Neural progenitor cell (in vitro differentiated cells): ENCODE data around the gene CCSER1. TPM values are rescaled to one million over a fixed set of nuclear protein-coding genes. Genes with fewer than 3 reads are reported as not detected.

ENCODE experiments used
- DNase-seq: peaks from one replicate; pipeline ENCODE4 v3.0.0-alpha.2; 2016; ENCODE audit warnings: low spot score
- H2AFZ ChIP-seq: fragments of 200-600 bp; sonication (generic); replicated peaks from 2 replicates; pipeline ENCODE4 v1.6.1; 2016; ENCODE audit warnings: antibody characterized with exemption
- H3F3A ChIP-seq: fragments of 200-600 bp; sonication (generic); 2 replicates; pipeline ENCODE4 v1.6.1; 2016; ENCODE audit warnings: antibody characterized with exemption, low read depth
- H3K27ac ChIP-seq: fragments of 200-600 bp; sonication (generic); 2 replicates; pipeline ENCODE4 v1.5.1; 2016; ENCODE audit warnings: mild to moderate bottlenecking
- H3K27me3 ChIP-seq: fragments of 200-600 bp; sonication (generic); 2 replicates; pipeline ENCODE4 v1.6.1; 2016; ENCODE audit warnings: mild to moderate bottlenecking, moderate library complexity
- H3K36me3 ChIP-seq: fragments of 200-600 bp; sonication (generic); 2 replicates; pipeline ENCODE4 v1.5.1; 2016
- H3K4me1 ChIP-seq: fragments of 200-600 bp; sonication (generic); 2 replicates; pipeline ENCODE4 v1.6.1; 2016; ENCODE audit warnings: mixed run types
- H3K4me2 ChIP-seq: fragments of 200-600 bp; sonication (generic); 2 replicates; pipeline ENCODE4 v1.6.1; 2016
- H3K4me3 ChIP-seq: fragments of 200-600 bp; sonication (generic); 2 replicates; pipeline ENCODE4 v1.5.1; 2016
- H3K79me2 ChIP-seq: fragments of 200-600 bp; sonication (generic); 2 replicates; pipeline ENCODE4 v1.6.1; 2016; ENCODE audit warnings: low read depth
- H3K9ac ChIP-seq: fragments of 200-600 bp; sonication (generic); 2 replicates; pipeline ENCODE4 v1.6.1; 2016
- H3K9me3 ChIP-seq: fragments of 200-600 bp; sonication (generic); 2 replicates; pipeline ENCODE4 v1.5.1; 2016; ENCODE audit warnings: low read depth
- H4K20me1 ChIP-seq: fragments of 200-600 bp; sonication (generic); 2 replicates; pipeline ENCODE4 v1.6.1; 2016; ENCODE audit warnings: low read depth
- H3K27ac Mint-ChIP-seq: 3 replicates; pipeline ENCODE4 v1.8.0; 2021; ENCODE audit warnings: mixed read lengths
- H3K27me3 Mint-ChIP-seq: 2 replicates; pipeline ENCODE4 v1.8.0; 2022; ENCODE audit warnings: low read depth, mild to moderate bottlenecking, inconsistent platforms, moderate library complexity, mixed read lengths; ENCODE audit not compliant: insufficient read depth
- H3K36me3 Mint-ChIP-seq: 3 replicates; pipeline ENCODE4 v1.8.0; 2021; ENCODE audit warnings: mixed read lengths
- H3K4me1 Mint-ChIP-seq: 3 replicates; pipeline ENCODE4 v1.8.0; 2021; ENCODE audit warnings: mixed read lengths
- H3K4me3 Mint-ChIP-seq: 3 replicates; pipeline ENCODE4 v1.8.0; 2021; ENCODE audit warnings: mild to moderate bottlenecking, moderate library complexity, mixed read lengths
- H3K9me3 Mint-ChIP-seq: 3 replicates; pipeline ENCODE4 v1.8.0; 2020; ENCODE audit warnings: mixed read lengths
- CTCF ChIP-seq: fragments of 200-600 bp; sonication (generic); IDR thresholded peaks from 2 replicates; pipeline ENCODE4 v1.5.1; 2017; ENCODE audit warnings: antibody characterized with exemption, mild to moderate bottlenecking
- EZH2 ChIP-seq: fragments of 200-600 bp; sonication (generic); IDR thresholded peaks from 2 replicates; pipeline ENCODE4 v1.6.1; 2017; ENCODE audit warnings: antibody characterized with exemption, mild to moderate bottlenecking, moderate library complexity
- EZH2phosphoT487 ChIP-seq: fragments of 200-600 bp; sonication (generic); IDR thresholded peaks from 2 replicates; pipeline ENCODE4 v1.6.1; 2017; ENCODE audit warnings: antibody characterized with exemption
- total RNA-seq: library from RNA; depleted of rRNA; stranded (reverse); fragments of >200 nt; gene quantifications from 2 replicates; pipeline ENCODE4 v1.2.3, GENCODE V29; 2015; ENCODE audit warnings: low replicate concordance

Gene CCSER1
- total RNA-seq, 1 donor from 2014 or later: 0.77 TPM

DNA sequence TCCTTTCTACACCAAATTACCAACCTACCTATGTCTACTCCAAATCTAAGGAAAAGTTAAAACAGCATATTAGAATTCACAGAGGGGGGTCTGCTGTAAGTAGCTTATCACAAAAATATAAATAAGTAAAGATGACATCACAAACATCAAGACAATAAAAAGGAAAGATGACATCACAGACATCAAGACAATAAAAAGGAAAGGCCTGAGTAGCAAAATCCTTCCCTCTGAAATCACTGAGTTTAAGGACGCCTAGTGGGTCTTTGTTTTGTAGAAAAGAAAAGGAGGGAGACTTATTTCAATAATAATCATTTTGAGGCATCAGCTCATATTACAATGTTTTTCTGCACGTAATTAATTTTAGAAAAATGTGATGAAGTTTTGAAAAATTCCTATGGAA lies 1469.5 kb downstream of the CCSER1 start:
- no peak overlapping the region for H2AFZ ChIP-seq
- Mint-ChIP-seq H3K9me3 (no peaks in the 10 kb centered on the region), H3K4me1 (no peaks in the 10 kb centered on the region), H3K27ac (no peak overlapping the region), H3K4me3 (no peak overlapping the region), H3K27me3 (no peaks in the 10 kb centered on the region), H3K36me3 (no peaks in the 10 kb centered on the region)
- H3K9me3 ChIP-seq: no peaks in the 10 kb centered on the region
- H3K4me1 ChIP-seq: no peaks in the 10 kb centered on the region
- no peak for DNase-seq
- H3K4me3 ChIP-seq: no peak overlapping the region
- H3K27me3 ChIP-seq: no peaks in the 10 kb centered on the region
- H3K9ac ChIP-seq: no peak overlapping the region
- no peak overlapping the region for H3K4me2 ChIP-seq
- H3K27ac ChIP-seq: no peak overlapping the region
- no peaks in the 10 kb centered on the region for H3F3A ChIP-seq
- no peaks in the 10 kb centered on the region for H3K79me2 ChIP-seq
- H4K20me1 ChIP-seq: no peaks in the 10 kb centered on the region
- TF ChIP-seq CTCF: no peak
- no peaks in the 10 kb centered on the region for H3K36me3 ChIP-seq

GRCh38 chr4:91598696-91599095 lies 1471.5 kb downstream of the CCSER1 start:
- no peak for TF ChIP-seq EZH2
- TF ChIP-seq EZH2phosphoT487: no peak
- no peak for TF ChIP-seq CTCF
- peak overlapping the region; percentile 75 for H2AFZ ChIP-seq
- H4K20me1 ChIP-seq: no peaks in the 10 kb centered on the region
- no peaks in the 10 kb centered on the region for H3K4me1 ChIP-seq
- H3K4me1 Mint-ChIP-seq: no peaks in the 10 kb centered on the region
- no peak overlapping the region for H3K27ac ChIP-seq
- no peaks in the 10 kb centered on the region for H3F3A ChIP-seq
- H3K9me3 Mint-ChIP-seq: no peaks in the 10 kb centered on the region
- no peak overlapping the region for H3K4me3 Mint-ChIP-seq
- no peaks in the 10 kb centered on the region for H3K79me2 ChIP-seq
- H3K4me2 ChIP-seq: no peak overlapping the region
- DNase-seq: no peak
- H3K4me3 ChIP-seq: no peak overlapping the region
- no peaks in the 10 kb centered on the region for H3K9me3 ChIP-seq
- H3K9ac ChIP-seq: no peak overlapping the region
- H3K27me3 Mint-ChIP-seq: no peaks in the 10 kb centered on the region
- H3K36me3 ChIP-seq: no peaks in the 10 kb centered on the region
- no peaks in the 10 kb centered on the region for H3K36me3 Mint-ChIP-seq
- H3K27ac Mint-ChIP-seq: no peak overlapping the region
- H3K27me3 ChIP-seq: no peaks in the 10 kb centered on the region

DNA sequence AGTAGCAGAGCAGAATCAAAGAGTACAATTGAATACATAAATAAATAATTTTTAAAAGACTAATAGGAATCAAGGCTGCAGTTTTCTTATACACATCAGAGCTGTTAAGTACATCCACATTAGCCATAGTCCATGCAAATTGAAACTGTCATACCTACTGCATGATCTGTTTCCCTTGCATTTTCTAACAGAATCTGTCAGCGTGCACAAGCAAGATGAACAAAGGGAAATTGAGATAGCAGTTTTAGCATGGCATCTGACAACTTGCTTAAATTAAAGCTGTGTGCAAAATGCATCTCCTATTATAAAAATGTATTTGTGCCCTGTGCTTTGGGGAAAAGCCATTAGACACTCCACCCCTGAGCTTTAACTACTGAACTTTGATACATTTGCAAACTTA lies 1473.1 kb downstream of the CCSER1 start:
- H3K4me3 Mint-ChIP-seq: no peak overlapping the region
- H3K36me3 ChIP-seq: no peaks in the 10 kb centered on the region
- no peaks in the 10 kb centered on the region for H3K27me3 Mint-ChIP-seq
- no peak overlapping the region for H3K27ac ChIP-seq
- H3K9me3 ChIP-seq: no peaks in the 10 kb centered on the region
- no peaks in the 10 kb centered on the region for H3F3A ChIP-seq
- H3K9me3 Mint-ChIP-seq: no peaks in the 10 kb centered on the region
- H3K4me1 ChIP-seq: no peaks in the 10 kb centered on the region
- DNase-seq: no peak
- H4K20me1 ChIP-seq: no peaks in the 10 kb centered on the region
- no peaks in the 10 kb centered on the region for H3K27me3 ChIP-seq
- H3K36me3 Mint-ChIP-seq: no peaks in the 10 kb centered on the region
- H3K4me2 ChIP-seq: no peak overlapping the region
- H3K4me1 Mint-ChIP-seq: no peaks in the 10 kb centered on the region
- no peak for TF ChIP-seq EZH2
- no peak for TF ChIP-seq CTCF
- no peak overlapping the region for H3K9ac ChIP-seq
- no peak overlapping the region for H3K27ac Mint-ChIP-seq
- no peak overlapping the region for H3K4me3 ChIP-seq
- no peak overlapping the region for H2AFZ ChIP-seq
- no peaks in the 10 kb centered on the region for H3K79me2 ChIP-seq

DNA sequence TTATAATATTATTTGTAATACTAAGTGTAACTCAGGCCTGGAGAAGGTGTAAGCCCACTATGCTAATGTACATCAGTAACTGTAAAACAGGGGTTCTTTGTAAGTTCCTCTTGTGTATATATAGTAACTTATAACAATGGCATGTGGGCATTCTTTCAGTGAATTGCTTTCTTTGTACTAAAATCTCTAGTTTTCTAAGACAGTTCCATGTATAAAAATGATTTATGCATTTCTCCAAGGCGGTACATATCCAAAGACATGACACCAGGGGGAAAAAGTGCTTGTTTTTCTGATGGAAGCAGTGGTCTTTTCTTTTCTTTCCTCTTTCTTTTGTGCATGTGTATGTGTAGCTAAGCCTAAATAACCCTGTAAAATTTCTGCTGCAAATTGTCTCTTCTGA lies 1474.2 kb downstream of the CCSER1 start:
- no peaks in the 10 kb centered on the region for H3K36me3 ChIP-seq
- H3K36me3 Mint-ChIP-seq: no peaks in the 10 kb centered on the region
- H3F3A ChIP-seq: no peaks in the 10 kb centered on the region
- H3K9me3 Mint-ChIP-seq: no peaks in the 10 kb centered on the region
- no peaks in the 10 kb centered on the region for H3K27me3 ChIP-seq
- no peak overlapping the region for H3K27ac ChIP-seq
- H3K4me3 ChIP-seq: no peak overlapping the region
- H4K20me1 ChIP-seq: no peaks in the 10 kb centered on the region
- H2AFZ ChIP-seq: peak overlapping the region; percentile 44
- no peak overlapping the region for H3K9ac ChIP-seq
- H3K4me3 Mint-ChIP-seq: no peak overlapping the region
- H3K9me3 ChIP-seq: no peaks in the 10 kb centered on the region
- no peak for TF ChIP-seq EZH2phosphoT487
- TF ChIP-seq EZH2: no peak
- no peak for DNase-seq
- no peaks in the 10 kb centered on the region for H3K27me3 Mint-ChIP-seq
- H3K27ac Mint-ChIP-seq: no peak overlapping the region
- H3K4me1 Mint-ChIP-seq: no peaks in the 10 kb centered on the region
- H3K4me1 ChIP-seq: no peaks in the 10 kb centered on the region
- no peaks in the 10 kb centered on the region for H3K79me2 ChIP-seq
- no peak overlapping the region for H3K4me2 ChIP-seq
